Right atrium auricular region (tissue), 2 donors: Measurements from ENCODE around the gene CYP1B1. TPM values are rescaled to one million over a fixed set of nuclear protein-coding genes. Genes with fewer than 3 reads are reported as not detected.

ENCODE experiments used
- DNase-seq: peaks from one replicate; pipeline ENCODE4 v3.0.0-alpha.2; 2019; ENCODE audit warnings: low spot score
- H3K27ac ChIP-seq, 2 donors: fragments of 200-600 bp; sonication (generic); 1 replicate in 1 of 2; 2 replicates in 1 of 2; pipeline ENCODE4 v1.5.1; 2016 to 2019
- H3K27me3 ChIP-seq, 2 donors: fragments of 200-600 bp; sonication (generic); one replicate each; pipeline versions ENCODE4 v1.5.1 to v1.6.0; 2017 to 2019
- H3K36me3 ChIP-seq: fragments of 200-600 bp; sonication (generic); one replicate; pipeline ENCODE4 v1.5.1; 2016
- H3K4me1 ChIP-seq, 2 donors: fragments of 200-600 bp; sonication (generic); one replicate each; pipeline versions ENCODE4 v1.5.1 to v1.6.0; 2017 to 2019
- H3K4me3 ChIP-seq, 2 donors: fragments of 200-600 bp; sonication (generic); 1 replicate in 1 of 2; 2 replicates in 1 of 2; pipeline ENCODE4 v1.5.1; 2017 to 2019; ENCODE audit warnings: mild to moderate bottlenecking in 1 of 2, moderate library complexity in 1 of 2
- H3K9me3 ChIP-seq, 2 donors: fragments of 200-600 bp; sonication (generic); one replicate each; pipeline ENCODE4 v1.5.1; 2019
- CTCF ChIP-seq, 2 donors: fragments of 200-600 bp; sonication (generic); IDR thresholded peaks; one replicate each; pipeline ENCODE4 v1.5.1; 2019; ENCODE audit warnings: antibody characterized with exemption in 2 of 2
- total RNA-seq, 2 donors: library from RNA; depleted of rRNA; stranded (reverse); fragments of >200 nt; gene quantifications; one replicate each; pipeline ENCODE4 v1.1.0, GENCODE V29; 2016

Gene CYP1B1
- total RNA-seq, 2 donors from 2014 or later: 25.1 to 92.6 TPM

- Histone ChIP-seq H3K9me3 (no peaks in the 10 kb centered on the region), H3K4me1 (peaks cover 0 to 26% of the 10 kb centered on the region in 2 donors), H3K27me3 (no peaks in the 10 kb centered on the region), H3K36me3 (no peaks in the 10 kb centered on the region), H3K27ac (no peak overlapping the region), H3K4me3 (no peak overlapping the region)
- DNase-seq: no peak
- TF ChIP-seq CTCF (IDR thresholded peaks at IDR 0.05): no peak
These were observed 44.9 kb upstream of the CYP1B1 start for GRCh38 chr2:38120829-38121228.

- Histone ChIP-seq H3K9me3 (no peaks in the 10 kb centered on the region), H3K4me3 (no peak overlapping the region), H3K36me3 (no peaks in the 10 kb centered on the region), H3K27ac (no peak overlapping the region), H3K27me3 (no peaks in the 10 kb centered on the region), H3K4me1 (peaks cover 0 to 28% of the 10 kb centered on the region in 2 donors)
- DNase-seq: no peak
- TF ChIP-seq CTCF (IDR thresholded peaks at IDR 0.05): no peak
These were observed 44.3 kb upstream of the CYP1B1 start for GRCh38 chr2:38120264-38120592.

GRCh38 chr2:38116762-38117161 is 40.8 kb upstream of the CYP1B1 start:
- Histone ChIP-seq H3K27ac (peak overlapping the region; percentile 48 to 62), H3K36me3 (no peaks in the 10 kb centered on the region), H3K4me3 (no peak overlapping the region), H3K9me3 (no peaks in the 10 kb centered on the region), H3K4me1 (peaks cover 0 to 43% of the 10 kb centered on the region in 2 donors), H3K27me3 (no peaks in the 10 kb centered on the region)
- DNase-seq: no peak
- TF ChIP-seq CTCF (IDR thresholded peaks at IDR 0.05): no peak

GRCh38 chr2:38115216-38116032 is 39.5 kb upstream of the CYP1B1 start:
- H3K4me3 ChIP-seq: no peak overlapping the region
- peaks cover 0 to 42% of the 10 kb centered on the region in 2 donors for H3K4me1 ChIP-seq
- H3K27ac ChIP-seq: peak overlapping the region; percentile 41 to 48
- TF ChIP-seq CTCF (IDR thresholded peaks at IDR 0.05): peak; percentile 77 to 89
- no peaks in the 10 kb centered on the region for H3K9me3 ChIP-seq
- no peaks in the 10 kb centered on the region for H3K27me3 ChIP-seq
- peak; percentile 87 for DNase-seq
- H3K36me3 ChIP-seq: no peaks in the 10 kb centered on the region

GRCh38 chr2:38113981-38114708 is 38.2 kb upstream of the CYP1B1 start:
- no peaks in the 10 kb centered on the region for H3K9me3 ChIP-seq
- H3K36me3 ChIP-seq: no peaks in the 10 kb centered on the region
- peak overlapping the region; percentile 47 to 51 for H3K27ac ChIP-seq
- TF ChIP-seq CTCF (IDR thresholded peaks at IDR 0.05): no peak
- H3K4me3 ChIP-seq: no peak overlapping the region
- H3K4me1 ChIP-seq: peaks cover 0 to 38% of the 10 kb centered on the region in 2 donors
- DNase-seq: no peak
- H3K27me3 ChIP-seq: no peaks in the 10 kb centered on the region
